BJ (cell line): ENCODE results near the gene FCMR. TPM values are rescaled to one million over a fixed set of nuclear protein-coding genes. Genes with fewer than 3 reads are reported as not detected.

Experiments
- CTCF ChIA-PET: fragments of 350-600 bp; formaldehyde crosslinking; extraction: SDS; loops from one replicate; lab custom pipeline; 2021; ENCODE audit warnings: antibody characterized with exemption, inconsistent platforms; lab: Yijun Ruan, JAX
- POLR2A ChIA-PET: fragments of 300-600 bp; sonication (Branson Sonifier 250); formaldehyde crosslinking; extraction: SDS; loops from one replicate; lab custom pipeline; 2021; ENCODE audit warnings: antibody characterized with exemption; lab: Charles Lee
- DNase-seq: peaks from one replicate; pipeline ENCODE4 v3.0.0-alpha.2; 2011; ENCODE audit warnings: low read depth
- H3K27me3 ChIP-seq: 2 replicates; pipeline ENCODE4 v1.6.0; 2011; ENCODE audit warnings: low read length; ENCODE audit not compliant: control insufficient read depth, insufficient read depth
- H3K36me3 ChIP-seq: 2 replicates; pipeline ENCODE4 v1.5.1; 2011; ENCODE audit warnings: low read length; ENCODE audit not compliant: control insufficient read depth, insufficient read depth
- H3K4me3 ChIP-seq: 2 replicates; pipeline ENCODE4 v1.5.1; 2011; ENCODE audit warnings: low read depth, mild to moderate bottlenecking, control low read depth, low read length
- CTCF ChIP-seq: IDR thresholded peaks from 2 replicates; pipeline ENCODE4 v1.5.1; 2011; ENCODE audit warnings: low read depth, mild to moderate bottlenecking, control low read depth, inconsistent platforms, low read length, moderate library complexity; ENCODE audit not compliant: insufficient read depth
- polyA plus RNA-seq: library from polyadenylated mRNA; depleted of rRNA; stranded (reverse); fragments of >200 nt; gene quantifications from 2 replicates; pipeline ENCODE4 v1.2.3, GENCODE V29; 2011

Gene FCMR
- polyA plus RNA-seq, 1 experiment = 1.4 TPM

GRCh38 chr1:206916000-206916709 is 5.6 kb downstream of the FCMR start:
- no peak for TF ChIP-seq CTCF
- Histone ChIP-seq H3K4me3 (no peak overlapping the region), H3K36me3 (no peaks in the 10 kb centered on the region), H3K27me3 (peaks cover 4% of the 10 kb centered on the region)
- DNase-seq = no peak
- ChIA-PET POLR2A (no interaction called here), CTCF (interaction anchor here (0.8 to 8.7 kb wide), 10 partner anchors 10 to 252 kb away, joined by 3 to 127 read pairs (median 4); no protein-coding TSS in a partner anchor)

GRCh38 chr1:206915030-206915735 is 6.6 kb downstream of the FCMR start:
- Histone ChIP-seq H3K36me3 (no peaks in the 10 kb centered on the region), H3K27me3 (peaks cover 4% of the 10 kb centered on the region), H3K4me3 (no peak overlapping the region)
- DNase-seq = no peak
- ChIA-PET CTCF (interaction anchor here (1.1 to 8.7 kb wide), 8 partner anchors 9 to 251 kb away, joined by 3 to 127 read pairs (median 4); no protein-coding TSS in a partner anchor), POLR2A (no interaction called here)
- no peak for TF ChIP-seq CTCF

GRCh38 chr1:206913766-206914537 is 7.8 kb downstream of the FCMR start:
- Histone ChIP-seq H3K27me3 (peaks cover 4% of the 10 kb centered on the region), H3K36me3 (no peaks in the 10 kb centered on the region), H3K4me3 (no peak overlapping the region)
- ChIA-PET POLR2A (no interaction called here), CTCF (interaction anchor here (0.6 to 8.7 kb wide), 8 partner anchors 11 to 279 kb away, joined by 3 to 127 read pairs (median 5); partner anchors contain the start of gene DYRK3)
- no peak for TF ChIP-seq CTCF
- no peak for DNase-seq

GRCh38 chr1:206912445-206913095 is 9.2 kb downstream of the FCMR start:
- peaks cover 4% of the 10 kb centered on the region for H3K27me3 ChIP-seq
- no peak overlapping the region for H3K4me3 ChIP-seq
- TF ChIP-seq CTCF = peak; percentile 78
- no peak for DNase-seq
- no peaks in the 10 kb centered on the region for H3K36me3 ChIP-seq
- POLR2A ChIA-PET = no interaction called here
- CTCF ChIA-PET = interaction anchor here (0.5 to 8.7 kb wide), 70 partner anchors 9 to 587 kb away, joined by 3 to 127 read pairs (median 5); partner anchors contain the start of genes C1orf116, DYRK3, FCMR and IL19
